ENCODE results near the gene HPS5.

HPS5 gene

DNA sequence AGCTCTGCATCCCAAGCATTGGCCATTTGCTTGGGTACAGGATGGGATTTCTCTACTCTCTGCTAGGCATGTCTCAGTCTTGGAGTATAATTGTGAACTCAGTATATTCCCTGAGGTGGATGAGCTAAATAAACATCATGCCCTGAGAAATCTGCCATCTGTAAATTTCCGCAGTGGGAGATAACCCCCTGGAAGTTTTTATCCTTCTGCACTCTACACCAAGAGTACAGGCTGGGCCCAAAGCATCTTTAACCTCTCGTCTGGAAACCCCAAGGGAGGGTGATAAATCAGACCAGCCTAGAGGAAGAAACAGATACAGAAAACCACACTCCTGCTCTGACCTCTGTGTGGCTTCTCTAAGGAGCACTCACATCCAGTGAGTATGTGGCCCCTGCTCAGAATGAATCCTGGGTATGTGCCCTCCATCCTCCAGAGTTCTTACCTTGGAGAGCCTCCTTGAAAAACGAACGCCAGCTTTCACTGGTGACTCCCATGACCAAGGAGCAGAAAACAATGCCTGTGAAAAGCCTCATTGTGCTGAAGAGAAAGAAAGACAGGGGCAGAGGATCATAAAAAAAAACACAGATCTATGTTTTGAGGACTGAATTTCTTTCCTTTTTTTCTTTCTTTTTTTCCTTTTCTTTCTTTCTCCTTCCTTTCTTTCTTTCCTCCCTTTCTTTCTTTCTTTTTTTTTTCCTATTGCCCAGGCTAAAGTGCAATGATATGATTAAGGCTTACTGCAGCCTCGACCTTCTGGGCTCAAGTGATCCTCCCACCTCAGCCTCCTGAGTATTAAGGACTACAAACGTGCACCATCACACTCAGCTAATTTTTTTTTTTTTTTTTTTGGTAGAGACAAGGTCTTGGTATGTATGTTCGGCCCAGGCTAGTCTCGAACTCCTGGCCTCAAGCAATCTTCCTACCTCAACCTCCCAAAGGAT is 86.3 kb downstream of the HPS5 start:
- no peak for DNase-seq

DNA sequence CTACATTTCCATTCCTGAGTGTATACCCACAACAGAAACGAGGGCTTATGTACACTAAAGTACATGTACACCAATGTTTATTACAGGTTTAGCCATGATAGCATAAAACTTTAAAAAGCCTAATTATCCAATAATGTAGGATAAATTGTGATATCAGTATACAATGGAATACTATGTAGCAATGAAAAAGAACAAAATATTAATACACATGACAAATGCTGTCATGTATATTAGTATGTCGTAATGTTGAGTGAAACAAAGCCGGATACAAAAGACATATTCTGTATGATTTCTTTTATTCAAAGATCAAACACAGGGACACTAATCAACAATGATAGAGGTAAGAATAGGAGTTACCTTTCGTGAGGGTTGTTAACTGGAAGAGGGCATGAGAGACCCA is 88.0 kb downstream of the HPS5 start:
- DNase-seq: no peak

DNA sequence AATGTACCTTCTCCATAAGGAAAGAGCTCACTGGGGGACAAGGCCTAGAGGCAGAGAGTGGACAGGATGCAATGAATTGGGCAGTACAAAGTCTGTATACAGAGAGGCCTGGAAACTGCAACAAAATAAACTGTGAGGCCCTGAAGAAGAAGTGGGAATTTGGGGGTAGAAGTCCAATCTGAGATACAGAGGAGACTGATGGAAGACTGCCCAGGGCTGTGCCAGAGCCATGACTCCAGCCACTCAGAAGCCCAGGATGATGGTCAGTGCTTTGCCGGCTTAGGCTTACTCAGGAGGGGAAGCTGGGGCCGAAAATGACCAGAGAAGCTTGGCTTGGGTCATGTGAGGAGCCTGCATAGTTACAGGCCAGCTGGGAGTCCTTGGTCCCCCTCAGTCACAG is 91.1 kb downstream of the HPS5 start:
- DNase-seq: no peak

DNA sequence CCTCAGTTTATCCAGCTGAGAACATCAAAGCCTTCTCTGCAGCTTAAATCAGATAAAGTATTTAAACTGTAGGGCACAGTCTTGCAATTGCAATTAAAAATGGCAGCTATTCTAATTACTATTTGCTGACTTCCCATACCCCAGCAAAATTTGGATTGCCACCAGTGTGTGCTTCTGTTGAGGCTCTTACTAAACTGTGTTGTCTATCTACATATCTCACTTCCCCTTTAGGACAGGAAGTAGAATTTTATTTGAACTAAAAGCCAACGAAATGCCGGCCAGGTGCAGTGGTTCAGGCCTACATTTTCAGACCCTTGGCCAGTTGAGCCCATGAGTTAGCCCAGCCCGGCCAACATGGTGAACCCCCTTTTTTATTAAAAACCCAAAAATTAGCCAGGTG is 92.4 kb downstream of the HPS5 start:
- no peak for DNase-seq
